K562 (cell line): ENCODE data around the gene HSPA1L. TPM values are rescaled to one million over a fixed set of nuclear protein-coding genes. Genes with fewer than 3 reads are reported as not detected.

Experiments
- BRCA1 ChIP-seq, 2 experiments: fragments of 450-650 bp in 1 of 2; sonication (generic) in 1 of 2; formaldehyde crosslinking in 1 of 2; IDR thresholded peaks; 2 replicates each; pipeline versions ENCODE4 v1.5.0 to v1.6.1; 2017 to 2020; ENCODE audit warnings: mild to moderate bottlenecking in 1 of 2, missing genetic modification reagents in 1 of 2
- CEBPG ChIP-seq, 3 experiments: fragments of 200-800 bp in 1 of 3; sonication (Bioruptor generic) in 1 of 3; sonication (generic) in 1 of 3; formaldehyde crosslinking in 1 of 3; IDR thresholded peaks in 2 of 3; conservative IDR thresholded peaks in 1 of 3; 2 replicates each; pipeline versions ENCODE4 v1.6.1 to v1.8.0; 2016 to 2022; ENCODE audit warnings: missing compliant biosample characterization in 2 of 3, missing genetic modification characterization in 2 of 3, mild to moderate bottlenecking in 1 of 3, missing genetic modification reagents in 1 of 3
- ETV1 ChIP-seq: fragments of 450-650 bp; conservative IDR thresholded peaks from 2 replicates; pipeline ENCODE4 v1.6.1; 2016; ENCODE audit warnings: missing genetic modification characterization, control low read depth, low read depth, missing compliant biosample characterization
- FOXK2 ChIP-seq, 2 experiments: fragments of 450-650 bp; IDR thresholded peaks in 1 of 2; conservative IDR thresholded peaks in 1 of 2; 2 replicates each; pipeline ENCODE4 v1.6.1; 2016; ENCODE audit warnings: low read depth in 2 of 2, mild to moderate bottlenecking in 1 of 2
- HNRNPH1 ChIP-seq: fragments of 200-400 bp; formaldehyde crosslinking; optimal IDR thresholded peaks from 2 replicates; pipeline ENCODE3; 2017; ENCODE audit warnings: low read depth, mild to moderate bottlenecking, low read length, moderate library complexity
- RBM39 ChIP-seq: fragments of 200-400 bp; formaldehyde crosslinking; optimal IDR thresholded peaks from 2 replicates; pipeline ENCODE3; 2018; ENCODE audit warnings: low read depth, low read length
- TARDBP ChIP-seq: fragments of 450-650 bp; IDR thresholded peaks from 2 replicates; pipeline ENCODE4 v1.6.1; 2016
- WHSC1 ChIP-seq: IDR thresholded peaks from one replicate; pipeline ENCODE4 v1.6.1; 2012; ENCODE audit warnings: low read length, control low read depth, inconsistent platforms
- ZBTB17 ChIP-seq: fragments of 450-650 bp; formaldehyde crosslinking; IDR thresholded peaks from 2 replicates; pipeline ENCODE4 v1.4.0; 2020; ENCODE audit warnings: mild to moderate bottlenecking
- ZNF316 ChIP-seq: fragments of 450-650 bp; IDR thresholded peaks from 2 replicates; pipeline ENCODE4 v1.6.1; 2016
- polyA plus RNA-seq, 8 experiments: library from polyadenylated mRNA; depleted of rRNA in 4 of 8; stranded (reverse) in 5 of 8; unstranded in 3 of 8; fragments of >200 nt; fragmentation: Nextera tagmentation in 2 of 8; fragmentation: Illumina TruSeq in 1 of 8; extraction: Ambion mirVana in 2 of 8; extraction: Trizol in 1 of 8; gene quantifications; 2 replicates each; pipeline versions ENCODE4 v1.2.1 to v1.2.3, GENCODE V29; 2011 to 2014; ENCODE audit warnings: inconsistent platforms in 1 of 8, missing spikeins in 1 of 8
- total RNA-seq, 7 experiments: library from RNA; depleted of rRNA in 6 of 7; stranded (reverse); fragments of >200 nt in 6 of 7; fragmentation: Illumina TruSeq in 2 of 7; extraction: Trizol in 2 of 7; gene quantifications; 2 replicates each; pipeline versions ENCODE4 v1.2.1 to v1.2.3, GENCODE V29; 2011 to 2021; ENCODE audit warnings: low replicate concordance in 1 of 7
- TF ChIP-seq, protein P1 (sequence below): conservative IDR thresholded peaks from 2 replicates; pipeline ENCODE4 v1.6.1; 2011; ENCODE audit warnings: low read depth, mild to moderate bottlenecking, low read length; ENCODE audit not compliant: control insufficient read depth
- TF ChIP-seq, protein P2 (sequence below), 2 experiments: fragments of 250-450 bp in 1 of 2; fragments of 450-650 bp in 1 of 2; sonication (Bioruptor Pico) in 1 of 2; IDR thresholded peaks; 2 replicates each; pipeline versions ENCODE4 v1.6.1 to v1.8.0; 2016 to 2021; ENCODE audit warnings: mild to moderate bottlenecking in 2 of 2, moderate library complexity in 2 of 2, missing compliant biosample characterization in 1 of 2, missing genetic modification characterization in 1 of 2
- TF ChIP-seq, protein P3 (sequence below): sonication (generic); formaldehyde crosslinking; IDR thresholded peaks from 2 replicates; pipeline ENCODE4 v1.8.1; 2023; ENCODE audit warnings: mild to moderate bottlenecking, missing genetic modification reagents
- TF ChIP-seq, protein P4 (sequence below): sonication (generic); formaldehyde crosslinking; IDR thresholded peaks from 2 replicates; pipeline ENCODE4 v1.8.0; 2022; ENCODE audit warnings: missing genetic modification reagents, mild to moderate bottlenecking, borderline replicate concordance
- TF ChIP-seq, protein P5 (sequence below): sonication (generic); formaldehyde crosslinking; IDR thresholded peaks from 2 replicates; pipeline ENCODE4 v1.8.0; 2022; ENCODE audit warnings: mild to moderate bottlenecking, missing genetic modification reagents, borderline replicate concordance
- TF ChIP-seq, protein P6 (sequence below): fragments of 450-650 bp; formaldehyde crosslinking; IDR thresholded peaks from 2 replicates; pipeline ENCODE4 v1.4.0; 2020; ENCODE audit warnings: mild to moderate bottlenecking, moderate library complexity

HSPA1L gene
- total and polyA plus RNA-seq, 9 of the 15 experiments (the other 6 are each of a cell fraction or from before 2014, with no cell fraction given): 0.14 to 2.1 (median 1.3) TPM

DNA sequence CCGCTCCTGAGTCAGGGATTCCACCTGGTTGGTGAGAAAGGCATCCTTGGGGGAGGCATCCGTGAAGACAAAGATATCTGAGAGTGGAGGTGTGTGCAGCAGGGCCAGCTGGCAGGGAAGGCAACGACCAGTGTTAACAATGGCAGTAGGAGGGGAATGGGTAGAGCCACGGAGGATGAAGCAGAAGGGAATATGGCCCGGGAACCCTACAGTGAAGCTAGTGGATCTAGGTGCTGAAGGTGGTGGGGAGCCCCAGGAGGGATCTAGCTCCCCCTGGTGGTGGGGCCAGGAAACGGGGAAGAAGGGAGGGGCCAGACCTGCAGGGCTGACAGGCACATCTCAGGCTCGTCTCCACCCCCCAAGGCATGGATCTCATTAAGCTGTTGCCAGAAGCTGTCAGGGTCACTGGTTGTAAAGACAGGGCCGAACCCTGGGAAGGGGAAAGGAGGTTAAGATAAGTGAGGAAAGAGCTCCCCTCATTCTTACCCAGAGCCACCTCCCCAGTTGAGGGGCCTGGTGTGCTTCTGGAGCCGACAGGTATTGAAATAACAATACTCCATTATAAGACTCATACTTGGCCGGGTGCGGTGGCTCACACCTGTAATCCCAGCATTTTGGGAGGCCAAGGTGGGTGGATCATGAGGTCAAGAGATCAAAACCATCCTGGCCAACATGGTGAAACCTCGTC is 45.3 kb downstream of the HSPA1L start (continued):
- TF ChIP-seq, protein P1, sequence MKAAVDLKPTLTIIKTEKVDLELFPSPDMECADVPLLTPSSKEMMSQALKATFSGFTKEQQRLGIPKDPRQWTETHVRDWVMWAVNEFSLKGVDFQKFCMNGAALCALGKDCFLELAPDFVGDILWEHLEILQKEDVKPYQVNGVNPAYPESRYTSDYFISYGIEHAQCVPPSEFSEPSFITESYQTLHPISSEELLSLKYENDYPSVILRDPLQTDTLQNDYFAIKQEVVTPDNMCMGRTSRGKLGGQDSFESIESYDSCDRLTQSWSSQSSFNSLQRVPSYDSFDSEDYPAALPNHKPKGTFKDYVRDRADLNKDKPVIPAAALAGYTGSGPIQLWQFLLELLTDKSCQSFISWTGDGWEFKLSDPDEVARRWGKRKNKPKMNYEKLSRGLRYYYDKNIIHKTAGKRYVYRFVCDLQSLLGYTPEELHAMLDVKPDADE: peak; percentile 71; the same call in 1 of the 2 replicates
- TF ChIP-seq BRCA1 (IDR thresholded peaks at IDR 0.05): no peak
- peak; percentile 63; the same call in 1 of the 2 replicates for TF ChIP-seq BRCA1 (CRISPR knock-in tag; IDR thresholded peaks at IDR 0.05)
- peak; percentile 87 for TF ChIP-seq RBM39
- TF ChIP-seq, protein P2, sequence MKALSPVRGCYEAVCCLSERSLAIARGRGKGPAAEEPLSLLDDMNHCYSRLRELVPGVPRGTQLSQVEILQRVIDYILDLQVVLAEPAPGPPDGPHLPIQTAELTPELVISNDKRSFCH (CRISPR knock-in tag; IDR thresholded peaks at IDR 0.05): no peak
- TF ChIP-seq, protein P2 (tag; IDR thresholded peaks at IDR 0.05): peak; percentile 71; the same call in 1 of the 2 replicates
- TF ChIP-seq, protein P3, sequence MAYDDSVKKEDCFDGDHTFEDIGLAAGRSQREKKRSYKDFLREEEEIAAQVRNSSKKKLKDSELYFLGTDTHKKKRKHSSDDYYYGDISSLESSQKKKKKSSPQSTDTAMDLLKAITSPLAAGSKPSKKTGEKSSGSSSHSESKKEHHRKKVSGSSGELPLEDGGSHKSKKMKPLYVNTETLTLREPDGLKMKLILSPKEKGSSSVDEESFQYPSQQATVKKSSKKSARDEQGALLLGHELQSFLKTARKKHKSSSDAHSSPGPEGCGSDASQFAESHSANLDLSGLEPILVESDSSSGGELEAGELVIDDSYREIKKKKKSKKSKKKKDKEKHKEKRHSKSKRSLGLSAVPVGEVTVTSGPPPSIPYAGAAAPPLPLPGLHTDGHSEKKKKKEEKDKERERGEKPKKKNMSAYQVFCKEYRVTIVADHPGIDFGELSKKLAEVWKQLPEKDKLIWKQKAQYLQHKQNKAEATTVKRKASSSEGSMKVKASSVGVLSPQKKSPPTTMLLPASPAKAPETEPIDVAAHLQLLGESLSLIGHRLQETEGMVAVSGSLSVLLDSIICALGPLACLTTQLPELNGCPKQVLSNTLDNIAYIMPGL (CRISPR knock-in tag): peak; percentile 78
- TF ChIP-seq, protein P4, sequence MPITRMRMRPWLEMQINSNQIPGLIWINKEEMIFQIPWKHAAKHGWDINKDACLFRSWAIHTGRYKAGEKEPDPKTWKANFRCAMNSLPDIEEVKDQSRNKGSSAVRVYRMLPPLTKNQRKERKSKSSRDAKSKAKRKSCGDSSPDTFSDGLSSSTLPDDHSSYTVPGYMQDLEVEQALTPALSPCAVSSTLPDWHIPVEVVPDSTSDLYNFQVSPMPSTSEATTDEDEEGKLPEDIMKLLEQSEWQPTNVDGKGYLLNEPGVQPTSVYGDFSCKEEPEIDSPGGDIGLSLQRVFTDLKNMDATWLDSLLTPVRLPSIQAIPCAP (CRISPR knock-in tag): no peak
- TF ChIP-seq, protein P5, sequence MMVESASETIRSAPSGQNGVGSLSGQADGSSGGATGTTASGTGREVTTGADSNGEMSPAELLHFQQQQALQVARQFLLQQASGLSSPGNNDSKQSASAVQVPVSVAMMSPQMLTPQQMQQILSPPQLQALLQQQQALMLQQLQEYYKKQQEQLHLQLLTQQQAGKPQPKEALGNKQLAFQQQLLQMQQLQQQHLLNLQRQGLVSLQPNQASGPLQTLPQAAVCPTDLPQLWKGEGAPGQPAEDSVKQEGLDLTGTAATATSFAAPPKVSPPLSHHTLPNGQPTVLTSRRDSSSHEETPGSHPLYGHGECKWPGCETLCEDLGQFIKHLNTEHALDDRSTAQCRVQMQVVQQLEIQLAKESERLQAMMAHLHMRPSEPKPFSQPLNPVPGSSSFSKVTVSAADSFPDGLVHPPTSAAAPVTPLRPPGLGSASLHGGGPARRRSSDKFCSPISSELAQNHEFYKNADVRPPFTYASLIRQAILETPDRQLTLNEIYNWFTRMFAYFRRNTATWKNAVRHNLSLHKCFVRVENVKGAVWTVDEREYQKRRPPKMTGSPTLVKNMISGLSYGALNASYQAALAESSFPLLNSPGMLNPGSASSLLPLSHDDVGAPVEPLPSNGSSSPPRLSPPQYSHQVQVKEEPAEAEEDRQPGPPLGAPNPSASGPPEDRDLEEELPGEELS (CRISPR knock-in tag): peak; percentile 95
- TF ChIP-seq ETV1 (tag): no peak; the same call in 1 of the 2 replicates
- no peak for TF ChIP-seq HNRNPH1
- TF ChIP-seq, protein P6, sequence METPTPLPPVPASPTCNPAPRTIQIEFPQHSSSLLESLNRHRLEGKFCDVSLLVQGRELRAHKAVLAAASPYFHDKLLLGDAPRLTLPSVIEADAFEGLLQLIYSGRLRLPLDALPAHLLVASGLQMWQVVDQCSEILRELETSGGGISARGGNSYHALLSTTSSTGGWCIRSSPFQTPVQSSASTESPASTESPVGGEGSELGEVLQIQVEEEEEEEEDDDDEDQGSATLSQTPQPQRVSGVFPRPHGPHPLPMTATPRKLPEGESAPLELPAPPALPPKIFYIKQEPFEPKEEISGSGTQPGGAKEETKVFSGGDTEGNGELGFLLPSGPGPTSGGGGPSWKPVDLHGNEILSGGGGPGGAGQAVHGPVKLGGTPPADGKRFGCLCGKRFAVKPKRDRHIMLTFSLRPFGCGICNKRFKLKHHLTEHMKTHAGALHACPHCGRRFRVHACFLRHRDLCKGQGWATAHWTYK (CRISPR knock-in tag): peak; percentile 65; the same call in 1 of the 2 replicates
- TF ChIP-seq CEBPG (CRISPR knock-in tag; IDR thresholded peaks at IDR 0.05): no peak
- no peak for TF ChIP-seq CEBPG (tag; conservative IDR thresholded peaks at IDR 0.05 in 1 of 2, IDR thresholded peaks at IDR 0.05 in 1 of 2)
- peak; percentile 40; the same call in 1 of the 2 replicates for TF ChIP-seq ZBTB17 (CRISPR knock-in tag)
- no peak for TF ChIP-seq TARDBP
- peak; percentile 37 to 40; a peak in 1 of 4 replicates for TF ChIP-seq FOXK2 (conservative IDR thresholded peaks at IDR 0.05 in 1 of 2, IDR thresholded peaks at IDR 0.05 in 1 of 2; ENCODE audit: low read depth in 2 of 2)
- TF ChIP-seq ZNF316: 0 out of 2 replicates have a peak, but pooled peaks have one; percentile 26
- TF ChIP-seq WHSC1: no peak
